Activated CD8-positive, alpha-beta memory T cell treated with anti-CD3 and anti-CD28 coated beads, Interleukin-2, amount 50 U/mL, for 1 hour (primary cell): ENCODE measurements around the gene DENND5A.
"Not testable (repeated sequence)": the region's sequence is repeated elsewhere in the genome, so short reads cannot be mapped to it uniquely, and the experiment has no call there.

ENCODE experiments used
- DNase-seq: peaks from one replicate; pipeline ENCODE4 v3.0.0-alpha.2; 2020; ENCODE audit errors: extremely low read depth

The DENND5A gene

GRCh38 chr11:9177438-9178091 is 87.6 kb downstream of the DENND5A start:
- DNase-seq = no peak

GRCh38 chr11:9176550-9176949 is 88.6 kb downstream of the DENND5A start:
- DNase-seq = no peak

- DNase-seq = no peak
Measured at GRCh38 chr11:9176136-9176535, 89.0 kb downstream of the DENND5A start.

- no peak for DNase-seq
Measured at GRCh38 chr11:9172389-9172788, 92.8 kb downstream of the DENND5A start.

- DNase-seq = no peak
Measured at GRCh38 chr11:9170450-9170849, 94.7 kb downstream of the DENND5A start.

GRCh38 chr11:9169595-9170295 is 95.4 kb downstream of the DENND5A start:
- DNase-seq = no peak

- not testable (repeated sequence) for DNase-seq
Measured at GRCh38 chr11:9161991-9162390, 103.2 kb downstream of the DENND5A start.

- no peak for DNase-seq
Measured at GRCh38 chr11:9160166-9160565, 105.0 kb downstream of the DENND5A start.

- DNase-seq = no peak
Measured at GRCh38 chr11:9158898-9159391, 106.2 kb downstream of the DENND5A start.

- DNase-seq = no peak
Measured at GRCh38 chr11:9155930-9156329, 109.2 kb downstream of the DENND5A start.

- DNase-seq = no peak
Measured at GRCh38 chr11:9153651-9154050, 111.5 kb downstream of the DENND5A start.

GRCh38 chr11:9151631-9152030 is 113.5 kb downstream of the DENND5A start:
- no peak for DNase-seq

GRCh38 chr11:9150926-9151325 is 114.2 kb downstream of the DENND5A start:
- DNase-seq = no peak

- DNase-seq = no peak
Measured at GRCh38 chr11:9150501-9150900, 114.6 kb downstream of the DENND5A start.

GRCh38 chr11:9148727-9149126 is 116.4 kb downstream of the DENND5A start:
- DNase-seq = no peak

GRCh38 chr11:9148035-9148434 is 117.1 kb downstream of the DENND5A start:
- no peak for DNase-seq

GRCh38 chr11:9146477-9146876 is 118.7 kb downstream of the DENND5A start:
- DNase-seq = no peak

- DNase-seq = no peak
Measured at GRCh38 chr11:9145283-9145682, 119.9 kb downstream of the DENND5A start.

GRCh38 chr11:9144828-9145227 is 120.3 kb downstream of the DENND5A start:
- no peak for DNase-seq

- DNase-seq = no peak
Measured at GRCh38 chr11:9143721-9144120, 121.4 kb downstream of the DENND5A start.

GRCh38 chr11:9142732-9143131 is 122.4 kb downstream of the DENND5A start:
- DNase-seq = no peak

GRCh38 chr11:9141186-9141585 is 124.0 kb downstream of the DENND5A start:
- DNase-seq = no peak

GRCh38 chr11:9139628-9140357 is 125.4 kb downstream of the DENND5A start:
- no peak for DNase-seq
